CD4-positive, alpha-beta T cell treated with Interleukin-4 for 1 hour (primary cell): ENCODE results near the gene LAMA4.

Experiments used
- DNase-seq, 2 donors: peaks; one replicate each; pipeline ENCODE4 v3.0.0-alpha.2; 2020 to 2022

Gene LAMA4

GRCh38 chr6:112234601-112235000, 19.8 kb downstream of the LAMA4 start:
- no peak for DNase-seq

GRCh38 chr6:112233847-112234246, 20.5 kb downstream of the LAMA4 start:
- DNase-seq = no peak

- no peak for DNase-seq
These were observed 21.5 kb downstream of the LAMA4 start for GRCh38 chr6:112232845-112233256.

- DNase-seq = no peak
These were observed 22.7 kb downstream of the LAMA4 start for GRCh38 chr6:112231594-112232060.

- DNase-seq = no peak
These were observed 23.2 kb downstream of the LAMA4 start for GRCh38 chr6:112231164-112231563.

- DNase-seq = no peak
These were observed 25.7 kb downstream of the LAMA4 start for GRCh38 chr6:112228480-112229332.

GRCh38 chr6:112227992-112228391, 26.4 kb downstream of the LAMA4 start:
- DNase-seq = no peak

- DNase-seq = no peak
These were observed 27.0 kb downstream of the LAMA4 start for GRCh38 chr6:112227411-112227810.

- DNase-seq = no peak
These were observed 28.7 kb downstream of the LAMA4 start for GRCh38 chr6:112225691-112226090.

GRCh38 chr6:112224088-112224487, 30.3 kb downstream of the LAMA4 start:
- no peak for DNase-seq

- no peak for DNase-seq
These were observed 31.1 kb downstream of the LAMA4 start for GRCh38 chr6:112223070-112223861.

- DNase-seq = no peak
These were observed 32.1 kb downstream of the LAMA4 start for GRCh38 chr6:112221981-112222852.

- DNase-seq = no peak
These were observed 32.8 kb downstream of the LAMA4 start for GRCh38 chr6:112221561-112221960.

- no peak for DNase-seq
These were observed 35.8 kb downstream of the LAMA4 start for GRCh38 chr6:112218563-112218962.

- no peak for DNase-seq
These were observed 37.5 kb downstream of the LAMA4 start for GRCh38 chr6:112216662-112217551.

GRCh38 chr6:112215488-112216284, 38.7 kb downstream of the LAMA4 start:
- DNase-seq = no peak

- DNase-seq = no peak
These were observed 39.6 kb downstream of the LAMA4 start for GRCh38 chr6:112214739-112215269.

- DNase-seq = no peak
These were observed 43.5 kb downstream of the LAMA4 start for GRCh38 chr6:112210852-112211251.

- DNase-seq = no peak
These were observed 45.2 kb downstream of the LAMA4 start for GRCh38 chr6:112209131-112209530.

- DNase-seq = no peak
These were observed 46.6 kb downstream of the LAMA4 start for GRCh38 chr6:112207776-112208175.

GRCh38 chr6:112207131-112207530, 47.2 kb downstream of the LAMA4 start:
- no peak for DNase-seq
